T follicular helper cell (primary cell): ENCODE data around the gene EPHB4.
"Not testable (repeated sequence)": the region's sequence is repeated elsewhere in the genome, so short reads cannot be mapped to it uniquely, and the experiment has no call there.

Source experiments
- DNase-seq: peaks from one replicate; pipeline ENCODE4 v3.0.0-alpha.2; 2020; ENCODE audit warnings: low read depth
- total RNA-seq, 2 experiments: gene quantifications; one replicate each; lab custom pipeline; 2026; lab: John Stamatoyannopoulos, UW

Gene EPHB4
- total RNA-seq, result 2.2 to 8.5 reads per million in 2 experiments

GRCh38 chr7:100827330-100828226 is at the start of gene EPHB4:
Gene EPHB4, minus strand, starts transcription at chr7:100827523. Its CDS starts 493 bp downstream, at chr7:100827030.
- DNase-seq, result no peak

DNA sequence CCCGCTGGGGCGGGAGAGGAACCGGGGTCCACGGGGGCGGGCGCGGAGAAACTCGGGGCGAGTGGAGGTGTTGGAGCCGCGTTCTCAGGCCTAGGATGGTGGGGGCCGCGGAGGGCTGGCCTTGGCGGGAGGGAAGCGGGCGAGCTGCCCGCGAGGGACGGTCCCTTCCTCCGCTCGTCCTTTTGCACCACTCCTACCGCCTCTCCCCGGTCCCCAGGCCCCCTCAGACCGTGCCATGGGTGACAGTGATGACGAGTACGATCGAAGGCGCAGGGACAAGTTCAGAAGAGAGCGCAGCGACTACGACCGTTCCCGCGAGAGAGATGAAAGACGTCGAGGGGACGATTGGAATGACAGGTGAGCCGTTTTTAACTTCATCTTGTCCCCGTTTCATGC is 48.0 kb upstream of the EPHB4 start:
- DNase-seq, result no peak

- DNase-seq, result peak; percentile 98
These were observed 47.4 kb upstream of the EPHB4 start, which contains the start of gene SRRT for GRCh38 chr7:100874577-100875355. Gene SRRT, plus strand, starts transcription at chr7:100875103. Its CDS starts 488 bp downstream, at chr7:100875591.

DNA sequence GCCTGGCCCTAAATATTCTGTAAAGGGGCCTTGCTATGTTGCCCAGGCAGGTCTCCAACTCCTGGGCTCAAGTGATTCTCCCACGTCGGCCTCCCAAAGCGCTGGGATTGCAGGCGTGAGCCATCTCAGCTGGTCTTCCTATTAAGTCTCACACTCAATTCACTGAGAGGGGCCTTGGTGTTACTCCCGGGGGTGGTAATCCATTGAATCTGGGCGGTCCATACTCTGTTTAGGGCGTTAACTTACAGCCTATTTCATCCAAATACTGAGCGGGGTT is 46.9 kb upstream of the EPHB4 start:
- DNase-seq, result no peak

DNA sequence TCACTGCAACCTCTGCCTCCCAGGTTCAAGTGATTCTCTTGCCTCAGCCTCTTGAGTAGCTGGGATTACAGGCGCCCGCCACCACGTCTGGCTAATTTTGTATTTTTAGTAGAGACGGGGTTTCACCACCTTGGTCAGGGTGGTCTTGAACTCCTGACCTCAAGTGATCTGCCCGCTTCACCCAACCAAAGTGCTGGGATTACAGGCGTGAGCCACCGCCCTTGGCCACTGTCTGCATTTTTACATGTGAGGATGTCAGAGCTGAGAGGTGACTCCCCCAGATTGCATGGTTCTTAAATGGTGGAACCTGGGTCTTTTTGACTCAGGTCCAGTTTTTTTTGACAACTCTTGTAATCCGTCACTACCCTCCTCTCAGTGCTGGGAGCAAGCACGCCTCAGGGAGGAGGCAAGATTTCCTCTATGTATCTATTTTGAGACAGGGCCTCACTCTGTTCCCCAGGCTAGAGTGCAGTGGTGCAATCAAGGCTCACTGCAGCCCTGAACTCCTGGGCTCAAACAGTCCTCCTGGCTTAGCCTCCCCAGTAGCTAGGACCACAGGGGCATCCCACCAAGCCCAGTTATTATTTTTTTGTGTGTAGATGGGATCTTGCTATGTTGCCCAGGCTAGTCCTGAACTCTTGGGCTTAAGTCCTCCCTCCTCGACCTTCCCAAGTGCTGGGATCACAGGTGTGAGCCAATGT is 46.4 kb upstream of the EPHB4 start:
- DNase-seq, result no peak

- no peak for DNase-seq
These were observed 40.6 kb upstream of the EPHB4 start for GRCh38 chr7:100867776-100868485.

- no peak for DNase-seq
These were observed 39.9 kb upstream of the EPHB4 start, which contains the start of gene TRIP6 for GRCh38 chr7:100867040-100867775. Gene TRIP6, plus strand, starts transcription at chr7:100867387. Its CDS starts 111 bp downstream, at chr7:100867498.

GRCh38 chr7:100866729-100867039 is 39.4 kb upstream of the EPHB4 start:
- no peak for DNase-seq

- DNase-seq, result no peak
These were observed 38.8 kb upstream of the EPHB4 start for GRCh38 chr7:100865938-100866728.

GRCh38 chr7:100865372-100865911 is 38.1 kb upstream of the EPHB4 start:
- no peak for DNase-seq

- DNase-seq, result no peak
These were observed 37.0 kb upstream of the EPHB4 start for GRCh38 chr7:100864263-100864845.

- DNase-seq, result no peak
These were observed 36.2 kb upstream of the EPHB4 start for GRCh38 chr7:100863406-100863950.

- no peak for DNase-seq
These were observed 34.3 kb upstream of the EPHB4 start for GRCh38 chr7:100861616-100861985.

- DNase-seq, result no peak
These were observed 33.6 kb upstream of the EPHB4 start for GRCh38 chr7:100860702-100861615.

- DNase-seq, result no peak
These were observed 32.5 kb upstream of the EPHB4 start for GRCh38 chr7:100859856-100860255.

- DNase-seq, result no peak
These were observed 29.6 kb upstream of the EPHB4 start for GRCh38 chr7:100856871-100857282.

DNA sequence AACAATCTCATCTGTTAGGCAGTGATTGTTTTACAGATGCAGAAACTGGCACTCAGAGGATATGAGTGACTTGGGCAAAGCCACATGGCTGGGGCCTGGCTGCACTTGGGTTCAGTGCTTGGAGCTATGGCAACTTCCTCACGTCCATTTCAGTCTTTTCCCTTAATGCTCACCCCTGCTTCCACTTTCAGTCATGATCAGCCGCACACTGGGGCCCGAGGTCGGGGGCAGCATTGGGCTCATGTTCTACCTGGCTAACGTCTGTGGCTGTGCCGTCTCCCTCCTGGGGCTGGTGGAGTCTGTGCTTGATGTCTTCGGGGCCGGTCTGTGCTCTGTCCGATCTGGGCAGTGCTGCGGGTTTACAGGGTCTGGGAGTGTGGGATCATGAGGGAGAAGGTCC is 28.2 kb upstream of the EPHB4 start:
- DNase-seq, result no peak

- not testable (repeated sequence) for DNase-seq
These were observed 27.6 kb upstream of the EPHB4 start for GRCh38 chr7:100854899-100855298.
